GM21526 (cell line): ENCODE results near the gene NUDT16.

Experiments
- ATAC-seq: cut with Tn5 transposase; IDR thresholded peaks from one replicate; pipeline ENCODE4 v1.9.1; 2021; ENCODE audit warnings: moderate library complexity; ENCODE audit not compliant: unreplicated experiment, low FRiP score

NUDT16 gene

GRCh38 chr3:131435000-131435399 lies 53.4 kb downstream of the NUDT16 start:
- no peak for ATAC-seq
